Loucy (cell line): Measurements from ENCODE around the gene GNG11.

Experiments
- H2AFZ ChIP-seq: fragments of 200-600 bp; sonication (generic); 2 replicates; pipeline ENCODE4 v1.6.0; 2016; ENCODE audit warnings: antibody characterized with exemption, mild to moderate bottlenecking, low read length, moderate library complexity
- H3F3A ChIP-seq: fragments of 200-600 bp; 2 replicates; pipeline ENCODE4 v1.6.0; 2016; ENCODE audit warnings: antibody characterized with exemption, low read depth, mild to moderate bottlenecking
- H3K27me3 ChIP-seq: fragments of 200-600 bp; sonication (generic); 2 replicates; pipeline ENCODE4 v1.6.1; 2014; ENCODE audit warnings: low read length, mild to moderate bottlenecking; ENCODE audit not compliant: insufficient read depth, poor library complexity, severe bottlenecking
- H3K36me3 ChIP-seq: fragments of 200-600 bp; sonication (generic); 2 replicates; pipeline ENCODE4 v1.6.1; 2016; ENCODE audit warnings: low read length; ENCODE audit not compliant: insufficient read depth
- H3K4me1 ChIP-seq: fragments of 200-600 bp; sonication (generic); 2 replicates; pipeline ENCODE4 v1.5.1; 2014; ENCODE audit warnings: low read length, mild to moderate bottlenecking; ENCODE audit not compliant: insufficient read depth, poor library complexity, severe bottlenecking
- H3K4me2 ChIP-seq: fragments of 200-600 bp; sonication (generic); 2 replicates; pipeline ENCODE4 v1.6.0; 2014; ENCODE audit warnings: antibody characterized with exemption, low read length, low read depth, mild to moderate bottlenecking; ENCODE audit not compliant: poor library complexity, severe bottlenecking
- H3K4me3 ChIP-seq: fragments of 200-600 bp; sonication (generic); 2 replicates; pipeline ENCODE4 v1.5.1; 2014; ENCODE audit warnings: low read length, mild to moderate bottlenecking, mixed read lengths; ENCODE audit not compliant: poor library complexity, severe bottlenecking
- H3K79me2 ChIP-seq: fragments of 200-600 bp; sonication (generic); 2 replicates; pipeline ENCODE4 v1.6.1; 2014; ENCODE audit warnings: low read length; ENCODE audit not compliant: insufficient read depth
- H3K9ac ChIP-seq: fragments of 200-600 bp; sonication (generic); 2 replicates; pipeline ENCODE4 v1.6.0; 2014; ENCODE audit warnings: mild to moderate bottlenecking, low read depth, low read length, moderate library complexity; ENCODE audit not compliant: poor library complexity, severe bottlenecking
- H3K9me2 ChIP-seq: fragments of 200-600 bp; sonication (generic); replicated peaks from 2 replicates; pipeline ENCODE4 v1.6.1; 2016; ENCODE audit warnings: low read depth, low read length, mixed read lengths
- H3K9me3 ChIP-seq: fragments of 200-600 bp; sonication (generic); 2 replicates; pipeline ENCODE4 v1.6.1; 2014; ENCODE audit warnings: mild to moderate bottlenecking, antibody characterized with exemption, low read length, low read depth; ENCODE audit not compliant: insufficient read depth
- H4K20me1 ChIP-seq: fragments of 200-600 bp; sonication (generic); 2 replicates; pipeline ENCODE4 v1.6.0; 2014; ENCODE audit warnings: antibody characterized with exemption, low read length, mild to moderate bottlenecking; ENCODE audit not compliant: insufficient read depth, poor library complexity, severe bottlenecking
- EZH2phosphoT487 ChIP-seq: fragments of 200-600 bp; IDR thresholded peaks from 2 replicates; pipeline ENCODE4 v1.6.1; 2018; ENCODE audit warnings: antibody characterized with exemption, mild to moderate bottlenecking, moderate library complexity, borderline replicate concordance
- TF ChIP-seq, protein P1 (sequence below): fragments of 200-600 bp; sonication (generic); conservative IDR thresholded peaks from 2 replicates; pipeline ENCODE4 v1.5.1; 2014; ENCODE audit warnings: mild to moderate bottlenecking, antibody characterized with exemption, low read length

The GNG11 gene

DNA sequence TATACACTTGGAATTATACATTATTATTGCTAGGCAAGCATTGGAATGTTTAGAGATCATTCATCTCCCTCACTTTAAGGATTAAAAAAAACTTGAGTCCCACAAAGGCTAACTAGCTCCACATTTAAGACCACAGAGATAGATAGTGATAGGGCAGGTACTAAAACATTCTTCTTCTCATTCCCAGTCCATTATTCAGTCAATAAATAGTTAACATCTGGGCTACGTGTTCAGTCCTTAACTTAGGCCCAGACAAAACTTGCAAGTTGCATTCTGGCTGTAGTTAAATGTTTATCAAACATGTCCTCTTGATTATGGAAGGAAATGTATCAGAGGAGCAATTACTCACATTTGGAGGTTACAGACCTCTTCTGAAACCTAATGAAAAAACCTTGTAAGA lies 2.4 kb downstream of the GNG11 start:
- Histone ChIP-seq H3K4me1 (no peaks in the 10 kb centered on the region), H3K9ac (no peak overlapping the region), H2AFZ (no peak overlapping the region), H3K9me3 (no peaks in the 10 kb centered on the region), H3K27me3 (no peaks in the 10 kb centered on the region), H3K4me2 (no peak overlapping the region), H3F3A (no peaks in the 10 kb centered on the region), H3K36me3 (no peaks in the 10 kb centered on the region), H4K20me1 (no peaks in the 10 kb centered on the region), H3K4me3 (no peak overlapping the region), H3K79me2 (no peaks in the 10 kb centered on the region), H3K9me2 (no peaks in the 10 kb centered on the region)
- no peak for TF ChIP-seq EZH2phosphoT487
- TF ChIP-seq, protein P1, sequence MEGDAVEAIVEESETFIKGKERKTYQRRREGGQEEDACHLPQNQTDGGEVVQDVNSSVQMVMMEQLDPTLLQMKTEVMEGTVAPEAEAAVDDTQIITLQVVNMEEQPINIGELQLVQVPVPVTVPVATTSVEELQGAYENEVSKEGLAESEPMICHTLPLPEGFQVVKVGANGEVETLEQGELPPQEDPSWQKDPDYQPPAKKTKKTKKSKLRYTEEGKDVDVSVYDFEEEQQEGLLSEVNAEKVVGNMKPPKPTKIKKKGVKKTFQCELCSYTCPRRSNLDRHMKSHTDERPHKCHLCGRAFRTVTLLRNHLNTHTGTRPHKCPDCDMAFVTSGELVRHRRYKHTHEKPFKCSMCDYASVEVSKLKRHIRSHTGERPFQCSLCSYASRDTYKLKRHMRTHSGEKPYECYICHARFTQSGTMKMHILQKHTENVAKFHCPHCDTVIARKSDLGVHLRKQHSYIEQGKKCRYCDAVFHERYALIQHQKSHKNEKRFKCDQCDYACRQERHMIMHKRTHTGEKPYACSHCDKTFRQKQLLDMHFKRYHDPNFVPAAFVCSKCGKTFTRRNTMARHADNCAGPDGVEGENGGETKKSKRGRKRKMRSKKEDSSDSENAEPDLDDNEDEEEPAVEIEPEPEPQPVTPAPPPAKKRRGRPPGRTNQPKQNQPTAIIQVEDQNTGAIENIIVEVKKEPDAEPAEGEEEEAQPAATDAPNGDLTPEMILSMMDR: no peak

DNA sequence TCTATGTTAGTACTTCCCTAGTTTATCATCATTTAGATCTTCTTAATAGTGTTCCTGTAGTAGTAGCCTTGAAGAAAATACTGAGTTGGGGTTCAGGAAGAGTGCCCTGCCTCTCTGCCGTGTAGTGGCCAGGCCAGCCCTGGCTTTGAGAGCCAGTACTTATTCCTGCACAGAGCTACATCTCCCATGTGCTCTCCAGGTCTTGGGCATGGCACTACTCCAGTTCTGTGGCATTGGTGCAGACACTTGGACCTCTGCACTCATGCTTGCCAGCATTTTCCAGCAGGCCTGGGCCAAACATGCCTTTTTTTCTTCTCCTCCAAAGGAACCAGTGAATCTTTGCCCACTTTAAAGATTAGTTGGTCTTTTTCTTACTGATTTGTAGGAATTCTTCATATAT lies 5.3 kb downstream of the GNG11 start:
- H3F3A ChIP-seq: no peaks in the 10 kb centered on the region
- H3K27me3 ChIP-seq: no peaks in the 10 kb centered on the region
- H2AFZ ChIP-seq: no peak overlapping the region
- no peaks in the 10 kb centered on the region for H3K9me2 ChIP-seq
- H4K20me1 ChIP-seq: no peaks in the 10 kb centered on the region
- no peaks in the 10 kb centered on the region for H3K79me2 ChIP-seq
- no peak overlapping the region for H3K9ac ChIP-seq
- no peaks in the 10 kb centered on the region for H3K9me3 ChIP-seq
- H3K4me3 ChIP-seq: no peak overlapping the region
- no peak for TF ChIP-seq EZH2phosphoT487
- TF ChIP-seq, protein P1: no peak
- H3K4me2 ChIP-seq: no peak overlapping the region
- H3K36me3 ChIP-seq: no peaks in the 10 kb centered on the region
- H3K4me1 ChIP-seq: no peaks in the 10 kb centered on the region

DNA sequence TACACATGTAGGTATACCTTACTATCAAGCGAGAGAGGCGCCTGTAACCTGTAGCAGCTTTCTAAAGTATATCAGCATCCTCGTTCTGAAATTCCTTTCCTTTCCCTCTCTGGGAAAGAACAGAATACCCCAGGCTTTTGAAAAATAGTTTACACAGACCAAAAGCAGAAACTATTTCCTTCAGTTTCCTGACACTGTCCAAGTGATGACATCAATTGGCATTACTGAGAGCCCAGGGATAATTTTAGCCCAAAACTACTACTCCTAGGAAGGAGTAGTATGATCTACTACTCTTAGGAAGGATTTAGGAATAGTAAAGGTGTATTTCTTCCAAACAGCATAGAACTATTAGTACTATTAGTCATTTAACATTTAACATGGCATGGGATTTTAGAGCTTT lies 6.0 kb downstream of the GNG11 start:
- Histone ChIP-seq H3K27me3 (no peaks in the 10 kb centered on the region), H3K4me2 (no peak overlapping the region), H4K20me1 (no peaks in the 10 kb centered on the region), H3K4me1 (no peaks in the 10 kb centered on the region), H3K4me3 (no peak overlapping the region), H2AFZ (no peak overlapping the region), H3K9ac (no peak overlapping the region), H3K79me2 (no peaks in the 10 kb centered on the region), H3F3A (no peaks in the 10 kb centered on the region), H3K9me3 (no peaks in the 10 kb centered on the region), H3K9me2 (no peaks in the 10 kb centered on the region), H3K36me3 (no peaks in the 10 kb centered on the region)
- TF ChIP-seq, protein P1: no peak
- no peak for TF ChIP-seq EZH2phosphoT487
